ENCODE results near the gene SHISA7. TPM values are rescaled to one million over a fixed set of nuclear protein-coding genes. Genes with fewer than 3 reads are reported as not detected.
A peak's percentile ranks its signal among the peaks of the same experiment; 100 is the strongest.

Gene SHISA7
- total RNA-seq, 1 donor from 2014 or later = 0.10 TPM

GRCh38 chr19:55474269-55475265, 31.5 kb upstream of the SHISA7 start:
- no peak overlapping the region for H3K27ac Mint-ChIP-seq
- peak overlapping the region; percentile 38 for H3K4me3 Mint-ChIP-seq (ENCODE audit: low read depth)

GRCh38 chr19:55473225-55474012, 30.3 kb upstream of the SHISA7 start:
- Mint-ChIP-seq H3K27ac (no peak overlapping the region), H3K9me3 (ENCODE audit: low read depth) (no peaks in the 10 kb centered on the region), H3K27me3 (no peaks in the 10 kb centered on the region), H3K36me3 (ENCODE audit: insufficient read depth) (no peaks in the 10 kb centered on the region), H3K4me1 (ENCODE audit: low read depth) (peaks cover 9% of the 10 kb centered on the region), H3K4me3 (ENCODE audit: low read depth) (no peak overlapping the region)
- TF ChIP-seq CTCF (IDR thresholded peaks at IDR 0.05; ENCODE audit: unreplicated experiment) = no peak
- no peak for DNase-seq (ENCODE audit: low spot score, unreplicated experiment)

More at GRCh38 chr19:55474269-55475265, 31.5 kb upstream of the SHISA7 start:
- no peak for TF ChIP-seq CTCF (IDR thresholded peaks at IDR 0.05; ENCODE audit: unreplicated experiment)
- H3K36me3 Mint-ChIP-seq (ENCODE audit: insufficient read depth) = peaks cover 5% of the 10 kb centered on the region
- no peaks in the 10 kb centered on the region for H3K27me3 Mint-ChIP-seq
- peaks cover 12% of the 10 kb centered on the region for H3K4me1 Mint-ChIP-seq (ENCODE audit: low read depth)
- no peak for DNase-seq (ENCODE audit: low spot score, unreplicated experiment)
- no peaks in the 10 kb centered on the region for H3K9me3 Mint-ChIP-seq (ENCODE audit: low read depth)

GRCh38 chr19:55472463-55472862, 29.4 kb upstream of the SHISA7 start:
- Mint-ChIP-seq H3K9me3 (ENCODE audit: low read depth) (no peaks in the 10 kb centered on the region), H3K4me3 (ENCODE audit: low read depth) (no peak overlapping the region), H3K36me3 (ENCODE audit: insufficient read depth) (no peaks in the 10 kb centered on the region), H3K4me1 (ENCODE audit: low read depth) (peaks cover 2% of the 10 kb centered on the region), H3K27me3 (peaks cover 3% of the 10 kb centered on the region), H3K27ac (no peak overlapping the region)
- TF ChIP-seq CTCF (IDR thresholded peaks at IDR 0.05; ENCODE audit: unreplicated experiment) = no peak
- no peak for DNase-seq (ENCODE audit: low spot score, unreplicated experiment)

- no peak overlapping the region for H3K4me3 Mint-ChIP-seq (ENCODE audit: low read depth)
- no peaks in the 10 kb centered on the region for H3K9me3 Mint-ChIP-seq (ENCODE audit: low read depth)
- H3K27ac Mint-ChIP-seq = peak overlapping the region; percentile 81
- no peaks in the 10 kb centered on the region for H3K4me1 Mint-ChIP-seq (ENCODE audit: low read depth)
- peaks cover 12% of the 10 kb centered on the region for H3K27me3 Mint-ChIP-seq
- no peaks in the 10 kb centered on the region for H3K36me3 Mint-ChIP-seq (ENCODE audit: insufficient read depth)
- no peak for TF ChIP-seq CTCF (IDR thresholded peaks at IDR 0.05; ENCODE audit: unreplicated experiment)
- no peak for DNase-seq (ENCODE audit: low spot score, unreplicated experiment)
Observed at GRCh38 chr19:55471266-55471665, 28.2 kb upstream of the SHISA7 start.

GRCh38 chr19:55468054-55468393, 24.9 kb upstream of the SHISA7 start:
- peak; percentile 3 for TF ChIP-seq CTCF (IDR thresholded peaks at IDR 0.05; ENCODE audit: unreplicated experiment)
- Mint-ChIP-seq H3K27ac (no peak overlapping the region), H3K9me3 (ENCODE audit: low read depth) (no peaks in the 10 kb centered on the region), H3K4me1 (ENCODE audit: low read depth) (no peaks in the 10 kb centered on the region), H3K36me3 (ENCODE audit: insufficient read depth) (no peaks in the 10 kb centered on the region), H3K4me3 (ENCODE audit: low read depth) (no peak overlapping the region), H3K27me3 (peaks cover 21% of the 10 kb centered on the region)
- DNase-seq (ENCODE audit: low spot score, unreplicated experiment) = no peak
